ENCODE data around the gene CD93.

The CD93 gene

GRCh38 chr20:23087587-23088251, 1.6 kb upstream of the CD93 start:
- no peak for TF ChIP-seq GATA2 (IDR thresholded peaks at IDR 0.05; ENCODE audit: low read depth, low read length)

GRCh38 chr20:23086931-23087411, 847 bp upstream of the CD93 start:
- TF ChIP-seq GATA3 (IDR thresholded peaks at IDR 0.05; ENCODE audit: low read depth, low read length): no peak
- TF ChIP-seq GATA2 (IDR thresholded peaks at IDR 0.05; ENCODE audit: low read depth, low read length): no peak

GRCh38 chr20:23085436-23086055, 578 bp downstream of the CD93 start:
- TF ChIP-seq GATA2 (IDR thresholded peaks at IDR 0.05; ENCODE audit: low read depth, low read length) (no peak), GATA3 (IDR thresholded peaks at IDR 0.05; ENCODE audit: low read depth, low read length) (no peak)

- no peak for TF ChIP-seq GATA3 (IDR thresholded peaks at IDR 0.05; ENCODE audit: low read depth, low read length)
- no peak for TF ChIP-seq GATA2 (IDR thresholded peaks at IDR 0.05; ENCODE audit: low read depth, low read length)
Observed at GRCh38 chr20:23084845-23085365, 1.2 kb downstream of the CD93 start.

GRCh38 chr20:23084282-23084844, 1.8 kb downstream of the CD93 start:
- TF ChIP-seq GATA2 (IDR thresholded peaks at IDR 0.05; ENCODE audit: low read depth, low read length): no peak
- TF ChIP-seq GATA3 (IDR thresholded peaks at IDR 0.05; ENCODE audit: low read depth, low read length): no peak

- TF ChIP-seq GATA2 (IDR thresholded peaks at IDR 0.05; ENCODE audit: low read depth, low read length) (no peak), GATA3 (IDR thresholded peaks at IDR 0.05; ENCODE audit: low read depth, low read length) (no peak)
Observed at GRCh38 chr20:23083553-23084220, 2.4 kb downstream of the CD93 start.

- TF ChIP-seq GATA3 (IDR thresholded peaks at IDR 0.05; ENCODE audit: low read depth, low read length): no peak
- TF ChIP-seq GATA2 (IDR thresholded peaks at IDR 0.05; ENCODE audit: low read depth, low read length): no peak
Observed at GRCh38 chr20:23082846-23083552, 3.1 kb downstream of the CD93 start.

- TF ChIP-seq GATA3 (IDR thresholded peaks at IDR 0.05; ENCODE audit: low read depth, low read length): no peak
- TF ChIP-seq GATA2 (IDR thresholded peaks at IDR 0.05; ENCODE audit: low read depth, low read length): no peak
Observed at GRCh38 chr20:23081263-23081819, 4.8 kb downstream of the CD93 start.

GRCh38 chr20:23080521-23080920, 5.6 kb downstream of the CD93 start:
- TF ChIP-seq GATA3 (IDR thresholded peaks at IDR 0.05; ENCODE audit: low read depth, low read length): no peak
- TF ChIP-seq GATA2 (IDR thresholded peaks at IDR 0.05; ENCODE audit: low read depth, low read length): no peak

GRCh38 chr20:23079926-23080325, 6.2 kb downstream of the CD93 start:
- TF ChIP-seq GATA2 (IDR thresholded peaks at IDR 0.05; ENCODE audit: low read depth, low read length) (no peak), GATA3 (IDR thresholded peaks at IDR 0.05; ENCODE audit: low read depth, low read length) (no peak)

GRCh38 chr20:23079016-23079351, 7.1 kb downstream of the CD93 start:
- TF ChIP-seq GATA3 (IDR thresholded peaks at IDR 0.05; ENCODE audit: low read depth, low read length): no peak
- TF ChIP-seq GATA2 (IDR thresholded peaks at IDR 0.05; ENCODE audit: low read depth, low read length): no peak

GRCh38 chr20:23078351-23079015, 7.6 kb downstream of the CD93 start:
- no peak for TF ChIP-seq GATA3 (IDR thresholded peaks at IDR 0.05; ENCODE audit: low read depth, low read length)
- no peak for TF ChIP-seq GATA2 (IDR thresholded peaks at IDR 0.05; ENCODE audit: low read depth, low read length)

GRCh38 chr20:23077277-23077676, 8.8 kb downstream of the CD93 start:
- TF ChIP-seq GATA2 (IDR thresholded peaks at IDR 0.05; ENCODE audit: low read depth, low read length) (no peak), GATA3 (IDR thresholded peaks at IDR 0.05; ENCODE audit: low read depth, low read length) (no peak)

Data from SH-SY5Y (cell line).